GM18951 (cell line): ENCODE measurements around the gene OR4M2.
"Not testable (repeated sequence)": the region's sequence is repeated elsewhere in the genome, so short reads cannot be mapped to it uniquely, and the experiment has no call there.

Experiments used
- in situ Hi-C: fragments of 300-500 bp; cut with MboI; formaldehyde crosslinking; loops from one replicate; pipeline ENCODE4 v1.12.0; 2022; ENCODE audit warnings: low sequenced_read_pairs, mixed read lengths, inconsistent platforms; ENCODE audit not compliant: unreplicated experiment

Gene OR4M2

GRCh38 chr15:22080227-22080626 lies at the start of gene OR4M2:
OR4M2 (plus strand) TSS chr15:22080527; CDS start chr15:22080625, 98 bp downstream.
- in situ Hi-C loops: not testable (repeated sequence)

GRCh38 chr15:22069267-22069666 lies 11.1 kb upstream of the OR4M2 start:
- in situ Hi-C loops: not testable (repeated sequence)

DNA sequence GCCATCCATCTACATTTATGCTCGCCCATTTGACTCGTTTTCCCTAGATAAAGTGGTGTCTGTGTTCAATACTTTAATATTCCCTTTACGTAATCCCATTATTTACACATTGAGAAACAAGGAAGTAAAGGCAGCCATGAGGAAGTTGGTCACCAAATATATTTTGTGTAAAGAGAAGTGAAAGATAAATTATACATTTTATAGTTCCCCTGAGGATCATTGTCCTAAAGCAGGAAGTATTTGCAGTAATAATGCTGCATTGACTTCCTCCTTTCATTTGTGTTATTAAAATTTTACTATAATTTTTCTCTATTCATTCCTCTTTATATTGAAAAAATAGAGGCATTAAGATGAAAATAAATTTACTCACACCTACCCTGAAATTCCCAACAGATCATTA lies 1.1 kb downstream of the OR4M2 start:
- in situ Hi-C loops: not testable (repeated sequence)

GRCh38 chr15:22098616-22099253 lies 18.4 kb downstream of the OR4M2 start:
- in situ Hi-C loops: not testable (repeated sequence)

DNA sequence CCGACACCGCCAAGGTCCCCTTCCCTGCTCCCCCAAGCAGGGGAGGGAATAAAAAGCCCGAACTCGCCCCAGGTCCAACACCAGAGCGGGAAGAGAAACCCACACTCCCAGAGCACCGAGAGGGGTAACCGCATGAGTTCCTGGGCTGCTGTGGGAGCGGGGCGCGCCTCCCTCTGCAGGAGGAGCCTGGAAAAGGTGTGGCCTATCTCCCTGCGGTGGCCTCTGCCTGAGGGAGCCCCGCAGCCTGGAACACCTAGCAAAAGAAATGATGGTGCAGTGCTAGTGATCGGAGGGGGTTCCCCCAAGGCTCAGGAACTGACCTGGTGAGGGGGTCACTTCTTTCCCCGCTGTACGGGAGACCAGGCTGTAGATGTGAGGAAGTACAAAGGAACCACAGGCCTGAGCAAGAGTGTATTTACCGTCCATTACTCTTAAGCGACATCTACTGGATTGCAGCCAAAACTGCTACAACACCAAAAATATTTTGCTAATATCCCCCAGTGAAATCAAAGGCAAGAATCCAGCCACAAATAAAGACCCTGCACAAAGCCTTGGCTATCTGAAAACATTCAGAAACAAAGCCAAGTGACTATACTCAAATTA lies 19.1 kb downstream of the OR4M2 start:
- in situ Hi-C loops: not testable (repeated sequence)

GRCh38 chr15:22122033-22122432 lies 41.7 kb downstream of the OR4M2 start:
- in situ Hi-C loops: not testable (repeated sequence)
